OCI-LY3 (cell line): ENCODE results near the gene VIL1.

Experiments used
- H2AFZ ChIP-seq: fragments of 200-600, 300-600 bp; shearing (Covaris generic); 2 replicates; pipeline ENCODE4 v1.6.0; 2014; ENCODE audit warnings: antibody characterized with exemption, low read depth, low read length
- H3K27ac ChIP-seq: fragments of 200-600, 300-600 bp; sonication (generic); 2 replicates; pipeline ENCODE4 v1.5.1; 2014; ENCODE audit warnings: mild to moderate bottlenecking, low read length, moderate library complexity, mixed read lengths
- H3K27me3 ChIP-seq: fragments of 200-600, 300-600 bp; sonication (generic); 2 replicates; pipeline ENCODE4 v1.6.1; 2014; ENCODE audit warnings: low read depth, low read length, mixed read lengths
- H3K36me3 ChIP-seq: fragments of 200-600, 300-600 bp; sonication (generic); replicated peaks from 2 replicates; pipeline ENCODE3; 2014; ENCODE audit warnings: low read depth, low read length, mixed read lengths
- H3K4me1 ChIP-seq: fragments of 300-600, 200-600 bp; sonication (generic); 2 replicates; pipeline ENCODE4 v1.6.1; 2014; ENCODE audit warnings: low read length, mixed read lengths
- H3K4me2 ChIP-seq: fragments of 200-600, 300-600 bp; sonication (generic); 2 replicates; pipeline ENCODE4 v1.6.1; 2014; ENCODE audit warnings: low read length, mixed read lengths
- H3K4me3 ChIP-seq: fragments of 300-600, 200-600 bp; sonication (generic); 2 replicates; pipeline ENCODE4 v1.5.1; 2014; ENCODE audit warnings: antibody characterized with exemption, mild to moderate bottlenecking, low read length, moderate library complexity
- H3K79me2 ChIP-seq: fragments of 300-600, 200-600 bp; shearing (Covaris generic); 2 replicates; pipeline ENCODE4 v1.6.1; 2014; ENCODE audit warnings: mild to moderate bottlenecking, low read length, mixed read lengths
- H3K9ac ChIP-seq: fragments of 300-600, 200-600 bp; shearing (Covaris generic); 2 replicates; pipeline ENCODE4 v1.6.0; 2014; ENCODE audit warnings: mild to moderate bottlenecking, low read length, moderate library complexity
- H3K9me3 ChIP-seq: fragments of 200-600, 300-600 bp; shearing (Covaris generic); 2 replicates; pipeline ENCODE4 v1.6.1; 2014; ENCODE audit warnings: low read length, mixed read lengths; ENCODE audit not compliant: insufficient read depth
- H4K20me1 ChIP-seq: fragments of 200-600, 300-600 bp; sonication (generic); 2 replicates; pipeline ENCODE4 v1.6.1; 2016; ENCODE audit warnings: low read length, mixed read lengths; ENCODE audit not compliant: insufficient read depth
- EZH2phosphoT487 ChIP-seq: fragments of 200-600 bp; shearing (Covaris generic); IDR thresholded peaks from 2 replicates; pipeline ENCODE4 v1.6.1; 2018; ENCODE audit warnings: antibody characterized with exemption, mixed run types, low read depth
- TF ChIP-seq, protein P1 (sequence below): fragments of 200-600, 300-600 bp; sonication (generic); IDR thresholded peaks from 2 replicates; pipeline ENCODE4 v1.5.1; 2014; ENCODE audit warnings: antibody characterized with exemption, low read length, low read depth

The VIL1 gene

DNA sequence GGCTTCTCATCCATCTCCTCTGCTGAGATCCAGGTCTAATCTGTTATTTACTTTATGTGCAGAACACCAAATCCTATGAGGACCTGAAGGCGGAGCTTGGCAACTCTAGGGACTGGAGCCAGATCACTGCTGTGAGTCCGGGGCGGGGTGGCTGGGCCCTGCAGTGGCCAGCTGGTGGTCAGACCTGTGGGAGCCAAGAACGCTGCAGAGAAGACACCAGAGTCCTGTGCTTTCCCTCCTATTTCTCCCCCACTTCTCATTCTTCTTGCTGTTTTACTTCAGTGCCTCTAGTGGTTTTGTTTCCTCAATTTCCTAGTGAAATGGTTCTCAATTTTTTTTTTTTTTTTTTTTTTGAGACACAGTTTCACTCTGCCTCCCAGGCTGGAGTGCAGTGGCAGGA is 19.7 kb downstream of the VIL1 start:
- no peak overlapping the region for H3K4me3 ChIP-seq
- no peaks in the 10 kb centered on the region for H3K9me3 ChIP-seq
- H3K27ac ChIP-seq = no peak overlapping the region
- H3K9ac ChIP-seq = no peak overlapping the region
- H3K4me1 ChIP-seq = peaks cover 13% of the 10 kb centered on the region
- H4K20me1 ChIP-seq = no peaks in the 10 kb centered on the region
- H3K27me3 ChIP-seq = no peaks in the 10 kb centered on the region
- peak overlapping the region; percentile 0; the same call in 1 of the 2 replicates for H3K4me2 ChIP-seq
- no peaks in the 10 kb centered on the region for H3K36me3 ChIP-seq
- no peaks in the 10 kb centered on the region for H3K79me2 ChIP-seq
- no peak for TF ChIP-seq EZH2phosphoT487
- TF ChIP-seq, protein P1, sequence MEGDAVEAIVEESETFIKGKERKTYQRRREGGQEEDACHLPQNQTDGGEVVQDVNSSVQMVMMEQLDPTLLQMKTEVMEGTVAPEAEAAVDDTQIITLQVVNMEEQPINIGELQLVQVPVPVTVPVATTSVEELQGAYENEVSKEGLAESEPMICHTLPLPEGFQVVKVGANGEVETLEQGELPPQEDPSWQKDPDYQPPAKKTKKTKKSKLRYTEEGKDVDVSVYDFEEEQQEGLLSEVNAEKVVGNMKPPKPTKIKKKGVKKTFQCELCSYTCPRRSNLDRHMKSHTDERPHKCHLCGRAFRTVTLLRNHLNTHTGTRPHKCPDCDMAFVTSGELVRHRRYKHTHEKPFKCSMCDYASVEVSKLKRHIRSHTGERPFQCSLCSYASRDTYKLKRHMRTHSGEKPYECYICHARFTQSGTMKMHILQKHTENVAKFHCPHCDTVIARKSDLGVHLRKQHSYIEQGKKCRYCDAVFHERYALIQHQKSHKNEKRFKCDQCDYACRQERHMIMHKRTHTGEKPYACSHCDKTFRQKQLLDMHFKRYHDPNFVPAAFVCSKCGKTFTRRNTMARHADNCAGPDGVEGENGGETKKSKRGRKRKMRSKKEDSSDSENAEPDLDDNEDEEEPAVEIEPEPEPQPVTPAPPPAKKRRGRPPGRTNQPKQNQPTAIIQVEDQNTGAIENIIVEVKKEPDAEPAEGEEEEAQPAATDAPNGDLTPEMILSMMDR = no peak
- H2AFZ ChIP-seq = no peak overlapping the region

DNA sequence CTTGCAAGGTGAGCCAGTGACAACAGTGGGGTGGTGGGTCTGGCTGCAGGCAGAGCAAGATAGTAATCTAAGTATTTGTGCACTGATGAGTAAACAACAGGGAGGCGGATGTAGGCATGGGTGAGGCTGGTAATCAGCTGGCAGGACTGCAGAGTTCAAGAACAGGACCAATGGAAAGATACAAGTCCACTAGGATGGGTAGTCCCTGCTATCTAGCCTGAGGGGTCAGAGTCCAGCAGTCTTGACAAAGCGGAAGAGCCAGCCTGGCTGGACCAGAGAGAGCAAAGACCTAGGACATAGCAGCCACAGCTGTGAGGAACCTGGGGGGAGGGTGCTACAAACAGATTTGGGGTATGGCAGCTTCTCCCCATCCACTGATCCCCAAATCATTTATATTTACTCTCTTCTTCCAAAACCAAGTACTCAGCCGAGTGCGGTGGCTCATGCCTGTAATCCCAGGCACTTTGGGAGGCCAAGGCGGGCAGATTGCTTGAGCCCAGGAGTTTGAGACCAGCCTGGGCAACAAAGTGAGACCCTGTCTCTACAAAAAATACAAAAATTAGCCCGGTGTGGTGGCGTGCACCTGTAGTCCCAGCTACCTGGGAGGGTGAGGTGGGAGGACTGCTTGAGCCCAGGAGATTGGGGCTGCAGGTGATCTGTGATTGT is 25.9 kb downstream of the VIL1 start:
- H3K9ac ChIP-seq = no peak overlapping the region
- H3K4me2 ChIP-seq = no peak overlapping the region

DNA sequence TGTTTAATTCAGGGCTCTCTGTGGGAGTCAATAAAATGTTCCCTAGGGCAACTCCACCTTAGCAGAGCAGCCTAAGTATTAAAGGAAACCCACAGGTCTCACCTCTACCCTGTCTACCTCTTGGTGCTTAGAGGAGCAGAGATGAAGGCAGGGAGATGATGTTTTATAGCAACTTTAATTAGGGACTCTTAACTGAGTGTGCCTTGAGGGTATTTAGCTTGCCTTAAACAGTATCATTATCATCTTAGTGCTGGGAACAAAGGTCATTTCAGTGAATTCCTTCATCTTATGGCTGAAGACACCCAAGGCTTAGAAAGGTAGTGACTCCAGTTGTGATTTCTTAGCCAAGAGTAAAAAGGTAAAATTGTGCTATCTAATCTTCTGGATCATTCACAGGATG is 26.7 kb downstream of the VIL1 start:
- Histone ChIP-seq H3K4me3 (no peak overlapping the region), H2AFZ (no peak overlapping the region), H3K36me3 (peaks cover 2% of the 10 kb centered on the region), H3K79me2 (no peaks in the 10 kb centered on the region), H3K4me1 (no peaks in the 10 kb centered on the region), H4K20me1 (no peaks in the 10 kb centered on the region), H3K27me3 (no peaks in the 10 kb centered on the region), H3K9me3 (no peaks in the 10 kb centered on the region), H3K9ac (no peak overlapping the region), H3K4me2 (no peak overlapping the region), H3K27ac (no peak overlapping the region)
- TF ChIP-seq EZH2phosphoT487 = no peak
- TF ChIP-seq, protein P1 = no peak

More for the DNA sequence above, 25.9 kb downstream of the VIL1 start:
- H3K27me3 ChIP-seq = no peaks in the 10 kb centered on the region
- no peak for TF ChIP-seq EZH2phosphoT487
- TF ChIP-seq, protein P1 = no peak
- H4K20me1 ChIP-seq = no peaks in the 10 kb centered on the region
- no peaks in the 10 kb centered on the region for H3K4me1 ChIP-seq
- no peak overlapping the region for H3K4me3 ChIP-seq
- H3K36me3 ChIP-seq = peaks cover 2% of the 10 kb centered on the region
- H2AFZ ChIP-seq = no peak overlapping the region
- H3K27ac ChIP-seq = no peak overlapping the region
- no peaks in the 10 kb centered on the region for H3K9me3 ChIP-seq
- no peaks in the 10 kb centered on the region for H3K79me2 ChIP-seq

DNA sequence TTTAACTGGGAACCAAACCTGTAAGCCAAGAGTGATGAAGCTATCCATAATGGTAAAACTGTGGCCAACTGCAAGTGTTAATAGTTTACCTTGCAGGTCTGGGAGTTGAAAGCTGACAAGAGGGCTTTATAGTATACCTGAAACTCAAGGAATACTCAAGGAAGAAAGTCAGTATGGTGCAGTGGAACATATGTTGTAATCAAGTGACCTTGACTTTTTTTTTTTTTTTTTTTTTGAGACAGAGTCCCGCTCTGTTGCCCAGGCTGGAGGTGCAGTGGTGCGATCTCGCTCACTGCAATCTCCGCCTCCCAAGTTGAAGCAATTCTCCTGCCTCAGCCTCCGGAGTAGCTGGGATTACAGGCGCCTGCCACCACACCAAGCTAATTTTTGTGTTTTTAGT is 27.6 kb downstream of the VIL1 start:
- H3K27ac ChIP-seq = no peak overlapping the region
- H3K27me3 ChIP-seq = no peaks in the 10 kb centered on the region
- peaks cover 2% of the 10 kb centered on the region for H3K36me3 ChIP-seq
- no peak overlapping the region for H3K4me3 ChIP-seq
- H3K4me2 ChIP-seq = no peak overlapping the region
- no peak overlapping the region for H3K9ac ChIP-seq
- no peak overlapping the region for H2AFZ ChIP-seq
- H3K9me3 ChIP-seq = no peaks in the 10 kb centered on the region
- H4K20me1 ChIP-seq = no peaks in the 10 kb centered on the region
- no peaks in the 10 kb centered on the region for H3K79me2 ChIP-seq
- H3K4me1 ChIP-seq = no peaks in the 10 kb centered on the region
- TF ChIP-seq EZH2phosphoT487 = no peak
- TF ChIP-seq, protein P1 = no peak
